Calu3 (cell line): Measurements from ENCODE around the gene SCP2. TPM values are rescaled to one million over a fixed set of nuclear protein-coding genes. Genes with fewer than 3 reads are reported as not detected.

Experiments
- BruUV-seq: library from RNA; stranded (reverse); fragments of 400-500 nt; replicated peaks from 2 replicates; lab custom pipeline; 2021; lab: Mats Ljungman, UMichigan
- CTCF ChIA-PET: fragments of 300-600 bp; sonication (Branson Sonifier 250); formaldehyde crosslinking; loops from one replicate; lab custom pipeline; 2022; ENCODE audit warnings: antibody characterized with exemption; lab: Charles Lee
- DNase-seq: peaks from one replicate; pipeline ENCODE4 v3.0.0; 2022
- H3K27ac Mint-ChIP-seq: one replicate; pipeline ENCODE4 v1.8.0; 2022; ENCODE audit warnings: mixed read lengths; ENCODE audit not compliant: unreplicated experiment
- H3K27me3 Mint-ChIP-seq: one replicate; pipeline ENCODE4 v1.8.0; 2022; ENCODE audit warnings: mixed read lengths; ENCODE audit not compliant: unreplicated experiment
- H3K36me3 Mint-ChIP-seq: one replicate; pipeline ENCODE4 v1.8.0; 2022; ENCODE audit warnings: mild to moderate bottlenecking, moderate library complexity, mixed read lengths; ENCODE audit not compliant: insufficient read depth, unreplicated experiment
- H3K4me1 Mint-ChIP-seq: one replicate; pipeline ENCODE4 v1.8.0; 2022; ENCODE audit warnings: mild to moderate bottlenecking, low read depth, mixed read lengths; ENCODE audit not compliant: unreplicated experiment
- H3K4me3 Mint-ChIP-seq: one replicate; pipeline ENCODE4 v1.8.0; 2022; ENCODE audit warnings: mild to moderate bottlenecking, low read depth, moderate library complexity, mixed read lengths; ENCODE audit not compliant: unreplicated experiment
- H3K9me3 Mint-ChIP-seq: one replicate; pipeline ENCODE4 v1.8.0; 2022; ENCODE audit warnings: low read depth, mixed read lengths; ENCODE audit not compliant: unreplicated experiment
- intact Hi-C: fragments of 100-400 bp; cut with micrococcal nuclease; formaldehyde crosslinking; loops from one replicate; pipeline ENCODE4 v1.10.0; 2022; ENCODE audit not compliant: unreplicated experiment
- total RNA-seq: library from RNA; stranded (reverse); gene quantifications from 2 replicates; pipeline ENCODE4 v1.2.3, GENCODE V29; 2022
- TF ChIP-seq, protein P1 (sequence below): fragments of 200-600 bp; IDR thresholded peaks from one replicate; pipeline ENCODE4 v1.8.0; 2022; ENCODE audit warnings: antibody characterized with exemption; ENCODE audit not compliant: unreplicated experiment

Gene SCP2
- total RNA-seq, 1 experiment from 2014 or later = 91.1 TPM

DNA sequence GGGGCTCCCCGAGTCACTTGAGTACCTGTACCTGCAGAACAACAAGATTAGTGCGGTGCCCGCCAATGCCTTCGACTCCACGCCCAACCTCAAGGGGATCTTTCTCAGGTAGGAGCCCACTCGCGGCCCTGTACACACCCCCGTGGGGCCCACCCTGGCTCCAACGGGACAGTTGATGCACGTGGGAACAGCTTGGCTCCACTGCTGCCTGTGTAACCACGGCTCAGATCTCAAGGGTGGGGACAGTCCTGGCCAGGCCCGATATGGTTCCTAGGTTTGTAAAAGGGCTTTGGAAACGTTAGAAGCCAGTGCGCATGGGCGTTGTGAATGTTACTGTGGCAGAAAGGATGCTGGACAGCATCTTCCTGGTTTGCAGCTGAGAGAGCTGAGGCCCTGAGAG is 153.7 kb downstream of the SCP2 start:
- H3K4me1 Mint-ChIP-seq = peaks cover 23% of the 10 kb centered on the region
- TF ChIP-seq, protein P1, sequence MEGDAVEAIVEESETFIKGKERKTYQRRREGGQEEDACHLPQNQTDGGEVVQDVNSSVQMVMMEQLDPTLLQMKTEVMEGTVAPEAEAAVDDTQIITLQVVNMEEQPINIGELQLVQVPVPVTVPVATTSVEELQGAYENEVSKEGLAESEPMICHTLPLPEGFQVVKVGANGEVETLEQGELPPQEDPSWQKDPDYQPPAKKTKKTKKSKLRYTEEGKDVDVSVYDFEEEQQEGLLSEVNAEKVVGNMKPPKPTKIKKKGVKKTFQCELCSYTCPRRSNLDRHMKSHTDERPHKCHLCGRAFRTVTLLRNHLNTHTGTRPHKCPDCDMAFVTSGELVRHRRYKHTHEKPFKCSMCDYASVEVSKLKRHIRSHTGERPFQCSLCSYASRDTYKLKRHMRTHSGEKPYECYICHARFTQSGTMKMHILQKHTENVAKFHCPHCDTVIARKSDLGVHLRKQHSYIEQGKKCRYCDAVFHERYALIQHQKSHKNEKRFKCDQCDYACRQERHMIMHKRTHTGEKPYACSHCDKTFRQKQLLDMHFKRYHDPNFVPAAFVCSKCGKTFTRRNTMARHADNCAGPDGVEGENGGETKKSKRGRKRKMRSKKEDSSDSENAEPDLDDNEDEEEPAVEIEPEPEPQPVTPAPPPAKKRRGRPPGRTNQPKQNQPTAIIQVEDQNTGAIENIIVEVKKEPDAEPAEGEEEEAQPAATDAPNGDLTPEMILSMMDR = no peak
- H3K9me3 Mint-ChIP-seq = no peaks in the 10 kb centered on the region
- BruUV-seq = no TSS peak
- DNase-seq = no peak
- no peaks in the 10 kb centered on the region for H3K36me3 Mint-ChIP-seq
- CTCF ChIA-PET = no interaction called here
- H3K27me3 Mint-ChIP-seq = peaks cover 21% of the 10 kb centered on the region
- no peak overlapping the region for H3K27ac Mint-ChIP-seq
- intact Hi-C loops = no loop called here
- H3K4me3 Mint-ChIP-seq = no peak overlapping the region

DNA sequence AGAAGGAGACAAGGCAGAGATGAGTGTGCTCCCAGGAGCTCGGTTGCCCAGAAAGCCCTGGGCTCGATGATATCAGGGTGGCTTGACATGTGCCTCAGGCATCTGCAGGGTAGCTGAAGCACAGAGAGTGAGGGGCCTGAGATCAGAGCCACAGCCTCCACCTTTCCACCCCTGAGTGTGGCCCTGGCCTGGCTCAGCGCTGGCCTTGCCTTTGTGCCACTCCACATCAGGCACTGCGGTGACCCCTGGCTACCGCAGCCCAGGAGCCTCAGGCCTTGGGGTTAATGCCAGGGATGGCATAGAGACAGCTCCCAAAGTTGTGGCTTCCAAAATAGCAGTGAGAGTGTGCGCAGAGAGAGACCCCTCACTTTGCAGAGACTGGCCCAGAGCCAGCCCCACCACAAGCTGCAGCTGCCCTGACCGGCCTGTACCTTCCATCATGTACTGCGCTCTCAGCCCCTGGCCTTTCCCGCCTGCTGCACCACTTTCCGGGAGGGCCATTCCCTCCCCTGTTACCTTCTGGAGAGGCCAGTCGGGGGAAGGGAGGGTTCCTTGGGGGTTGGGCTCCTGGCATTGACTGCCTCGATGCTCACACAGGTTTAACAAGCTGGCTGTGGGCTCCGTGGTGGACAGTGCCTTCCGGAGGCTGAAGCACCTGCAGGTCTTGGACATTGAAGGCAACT is 154.4 kb downstream of the SCP2 start:
- CTCF ChIA-PET = no interaction called here
- H3K36me3 Mint-ChIP-seq = no peaks in the 10 kb centered on the region
- no peak overlapping the region for H3K27ac Mint-ChIP-seq
- no TSS peak for BruUV-seq
- H3K4me3 Mint-ChIP-seq = no peak overlapping the region
- intact Hi-C loops = no loop called here
- TF ChIP-seq, protein P1 = no peak
- no peaks in the 10 kb centered on the region for H3K9me3 Mint-ChIP-seq
- no peak for DNase-seq
- H3K27me3 Mint-ChIP-seq = peaks cover 21% of the 10 kb centered on the region
- H3K4me1 Mint-ChIP-seq = peaks cover 23% of the 10 kb centered on the region

DNA sequence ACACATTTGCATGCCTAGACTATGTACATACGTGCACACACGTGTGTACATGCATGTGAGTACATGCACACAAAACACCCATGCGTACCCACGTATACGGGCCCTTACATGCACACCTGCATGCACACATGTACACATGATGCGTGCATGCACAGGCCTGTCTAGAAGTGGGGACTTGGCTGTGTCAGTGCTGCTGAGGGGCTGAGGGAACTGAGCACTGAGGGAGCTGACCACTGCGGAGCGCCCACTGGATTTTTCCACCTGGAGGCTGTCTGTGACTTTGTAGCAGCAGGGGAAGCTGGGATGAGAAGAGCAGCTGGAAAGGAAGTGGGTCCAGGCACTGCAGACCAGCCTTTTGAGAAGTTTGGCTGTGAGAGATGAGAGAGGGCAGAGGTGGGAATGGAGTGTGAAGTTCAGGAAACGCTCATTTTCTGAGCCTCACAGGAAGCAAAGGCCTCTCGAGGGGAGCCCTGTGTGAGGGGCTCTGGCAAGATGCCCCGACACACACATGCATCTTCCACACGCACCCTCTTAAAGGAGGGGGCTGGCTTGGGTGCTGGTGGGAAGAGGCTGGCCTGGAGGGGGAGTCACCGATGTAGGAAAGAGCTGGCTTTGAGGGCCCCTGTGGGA is 155.9 kb downstream of the SCP2 start:
- CTCF ChIA-PET = no interaction called here
- TF ChIP-seq, protein P1 = no peak
- H3K27me3 Mint-ChIP-seq = peaks cover 21% of the 10 kb centered on the region
- H3K4me1 Mint-ChIP-seq = peaks cover 23% of the 10 kb centered on the region
- no peaks in the 10 kb centered on the region for H3K9me3 Mint-ChIP-seq
- H3K4me3 Mint-ChIP-seq = no peak overlapping the region
- H3K36me3 Mint-ChIP-seq = no peaks in the 10 kb centered on the region
- intact Hi-C loops = no loop called here
- no peak for DNase-seq
- no TSS peak for BruUV-seq
- H3K27ac Mint-ChIP-seq = no peak overlapping the region

DNA sequence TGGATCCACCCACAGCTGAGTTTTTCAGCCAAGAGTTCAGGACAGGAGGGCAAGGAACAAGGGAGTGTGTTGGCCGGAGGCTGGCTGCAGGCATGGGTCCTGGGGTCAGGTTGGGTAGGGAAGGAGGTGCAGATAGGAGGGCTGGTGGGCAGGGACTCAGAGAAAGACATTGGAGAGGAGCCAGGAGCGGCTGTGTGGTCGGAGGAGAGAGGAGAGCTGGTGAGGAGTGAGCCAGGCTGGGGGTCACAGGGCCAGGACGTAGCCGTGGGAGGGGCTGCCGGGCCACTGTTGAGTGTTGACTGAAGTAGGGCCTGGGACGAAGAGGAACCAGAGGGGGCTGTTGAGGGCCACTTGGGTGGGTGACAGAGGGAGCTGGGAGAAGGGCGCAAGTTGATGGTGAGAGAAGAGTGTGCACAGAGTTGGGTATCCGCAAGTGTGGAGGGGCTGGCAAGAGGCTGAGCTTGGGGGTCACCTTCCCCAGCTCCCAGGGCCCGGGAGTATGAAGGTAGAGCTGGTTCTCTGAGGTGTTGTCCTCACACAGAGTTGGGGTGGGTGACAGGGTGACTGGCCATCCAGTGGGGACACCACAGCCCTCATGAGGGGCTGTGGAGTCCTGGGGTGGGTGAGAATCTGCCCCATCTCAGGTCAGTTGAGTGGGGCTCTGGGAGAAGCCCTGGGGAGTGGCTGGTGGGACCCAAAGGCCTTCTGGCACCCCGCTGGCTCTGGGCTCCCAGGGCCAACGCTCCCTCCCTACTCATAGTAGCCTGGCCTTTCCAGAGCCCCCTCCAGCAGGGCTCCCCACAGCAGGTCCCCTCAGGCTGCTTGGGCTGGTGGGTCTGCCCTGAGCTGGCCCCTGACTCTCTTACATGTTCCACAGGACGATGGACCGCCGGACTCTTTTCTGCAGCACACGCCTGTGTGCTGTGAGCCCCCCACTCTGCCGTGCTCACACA is 156.8 kb downstream of the SCP2 start:
- Mint-ChIP-seq H3K4me3 (no peak overlapping the region), H3K27ac (no peak overlapping the region), H3K27me3 (peaks cover 21% of the 10 kb centered on the region), H3K36me3 (no peaks in the 10 kb centered on the region), H3K4me1 (peaks cover 23% of the 10 kb centered on the region), H3K9me3 (no peaks in the 10 kb centered on the region)
- intact Hi-C loops = no loop called here
- DNase-seq = no peak
- no TSS peak for BruUV-seq
- CTCF ChIA-PET = no interaction called here
- TF ChIP-seq, protein P1 = no peak
